Lung (tissue), 12 donors: ENCODE data around the gene PLXND1. TPM values are rescaled to one million over a fixed set of nuclear protein-coding genes. Genes with fewer than 3 reads are reported as not detected.

Experiments used
- ATAC-seq: fragments of 200-7000 bp; cut with Tn5 transposase; one replicate; pipeline ENCODE4 v1.9.1; 2020; ENCODE audit warnings: moderate number of reproducible peaks; ENCODE audit not compliant: insufficient read depth, low FRiP score
- DNase-seq, 3 donors: peaks; one replicate each; pipeline ENCODE4 v3.0.0-alpha.2; 2013 to 2017
- H3K27ac ChIP-seq, 2 donors: one replicate each; pipeline ENCODE4 v1.5.1; 2013; ENCODE audit warnings: mild to moderate bottlenecking in 2 of 2, moderate library complexity in 2 of 2, control low read depth in 1 of 2, inconsistent platforms in 1 of 2, low read depth in 1 of 2, low read length in 1 of 2
- H3K27me3 ChIP-seq, 3 donors: one replicate each; pipeline ENCODE4 v1.5.1; 2013; ENCODE audit warnings: low read length in 2 of 3; ENCODE audit not compliant: control insufficient read depth in 3 of 3, insufficient read depth in 3 of 3
- H3K36me3 ChIP-seq, 4 donors: one replicate each; pipeline ENCODE4 v1.5.1; 2013; ENCODE audit warnings: low read length in 4 of 4, mild to moderate bottlenecking in 1 of 4, moderate library complexity in 1 of 4; ENCODE audit not compliant: control insufficient read depth in 4 of 4, insufficient read depth in 4 of 4
- H3K4me1 ChIP-seq, 5 donors: one replicate each; pipeline ENCODE4 v1.5.1; 2013; ENCODE audit warnings: low read length in 5 of 5, mild to moderate bottlenecking in 2 of 5, moderate library complexity in 1 of 5; ENCODE audit not compliant: control insufficient read depth in 5 of 5, insufficient read depth in 5 of 5
- H3K4me3 ChIP-seq: one replicate; pipeline ENCODE4 v1.5.1; 2013; ENCODE audit warnings: mild to moderate bottlenecking, control low read depth, moderate library complexity
- H3K9ac ChIP-seq, 2 donors: one replicate each; pipeline ENCODE4 v1.5.1; 2013; ENCODE audit warnings: low read length in 2 of 2, control low read depth in 1 of 2; ENCODE audit not compliant: insufficient read depth in 1 of 2
- H3K9me3 ChIP-seq, 4 donors: one replicate each; pipeline ENCODE4 v1.5.1; 2013; ENCODE audit warnings: low read length in 3 of 4, mild to moderate bottlenecking in 1 of 4, moderate library complexity in 1 of 4; ENCODE audit not compliant: control insufficient read depth in 4 of 4, insufficient read depth in 3 of 4
- CTCF ChIP-seq: IDR thresholded peaks from 2 replicates; pipeline ENCODE4 v1.5.1; 2012; ENCODE audit warnings: mild to moderate bottlenecking; ENCODE audit errors: control extremely low read depth, extremely low read depth
- WGBS, 2 donors: extraction: QIAGEN DNeasy Blood & Tissue Kit; methylation state at CpG; one replicate each; pipeline ENCODE4 v1.1.7; 2013; 5-methylcytosine and 5-hydroxymethylcytosine counted together
- polyA plus RNA-seq, 2 donors: library from polyadenylated mRNA; stranded (reverse); fragments of 200-250 nt; gene quantifications; one replicate each; pipeline ENCODE4 v1.2.1, GENCODE V29; 2013
- total RNA-seq, 2 donors: library from RNA; depleted of rRNA in 1 of 2; stranded (reverse); fragments of >200 nt in 1 of 2; gene quantifications; one replicate each; pipeline ENCODE4 v1.2.1, GENCODE V29; 2014 to 2021
- donor health status: control.
- donor health status: control.
- donor health status: Bipolar disorder and iron deficiency.
- donor health status: healthy.
- donor health status: DM: yes; HTN: yes; CAD: no.

Gene PLXND1
- total and polyA plus RNA-seq, 4 donors, result 128 to 233 (median 180) TPM

- no peak for DNase-seq
- Histone ChIP-seq H3K9me3 (no peaks in the 10 kb centered on the region), H3K27ac (no peak overlapping the region), H3K4me3 (no peak overlapping the region), H3K9ac (no peak overlapping the region), H3K4me1 (no peaks in the 10 kb centered on the region), H3K36me3 (peaks cover 0 to 40% (median 30%) of the 10 kb centered on the region in 4 donors), H3K27me3 (no peaks in the 10 kb centered on the region)
- 96 to 100% methylated on average over 6 of the region's 6 CpGs for WGBS, 2 donors
- no peak for TF ChIP-seq CTCF
- ATAC-seq, result no peak
Measured at GRCh38 chr3:129514563-129514962, 91.9 kb downstream of the PLXND1 start.

GRCh38 chr3:129514110-129514509 lies 92.4 kb downstream of the PLXND1 start:
- H3K27me3 ChIP-seq, result no peaks in the 10 kb centered on the region
- no peak for ATAC-seq
- peaks cover 0 to 38% (median 29%) of the 10 kb centered on the region in 4 donors for H3K36me3 ChIP-seq
- 95 to 96% methylated on average over 10 of the region's 10 CpGs for WGBS, 2 donors
- no peak for DNase-seq
- no peaks in the 10 kb centered on the region for H3K4me1 ChIP-seq
- H3K9me3 ChIP-seq, result no peaks in the 10 kb centered on the region
- H3K27ac ChIP-seq, result no peak overlapping the region
- TF ChIP-seq CTCF, result no peak
- H3K4me3 ChIP-seq, result no peak overlapping the region
- no peak overlapping the region for H3K9ac ChIP-seq

- no peak overlapping the region for H3K9ac ChIP-seq
- no peak for TF ChIP-seq CTCF
- DNase-seq, result no peak
Measured at GRCh38 chr3:129513705-129514104, 92.8 kb downstream of the PLXND1 start.

GRCh38 chr3:129512595-129512994 lies 93.9 kb downstream of the PLXND1 start:
- Histone ChIP-seq H3K4me1 (no peaks in the 10 kb centered on the region), H3K9ac (no peak overlapping the region), H3K27me3 (no peaks in the 10 kb centered on the region), H3K27ac (no peak overlapping the region), H3K4me3 (no peak overlapping the region), H3K36me3 (peaks cover 0 to 37% (median 27%) of the 10 kb centered on the region in 4 donors), H3K9me3 (no peaks in the 10 kb centered on the region)
- ATAC-seq (no peak), DNase-seq (no peak)
- TF ChIP-seq CTCF, result no peak

More at GRCh38 chr3:129513705-129514104, 92.8 kb downstream of the PLXND1 start:
- ATAC-seq, result no peak
- H3K9me3 ChIP-seq, result no peaks in the 10 kb centered on the region
- WGBS, 2 donors, result 96 to 99% methylated on average over 8 of the region's 8 CpGs
- H3K36me3 ChIP-seq, result peaks cover 0 to 34% (median 29%) of the 10 kb centered on the region in 4 donors
- no peak overlapping the region for H3K27ac ChIP-seq
- H3K4me1 ChIP-seq, result no peaks in the 10 kb centered on the region
- no peaks in the 10 kb centered on the region for H3K27me3 ChIP-seq
- H3K4me3 ChIP-seq, result no peak overlapping the region
